Activated naive CD8-positive, alpha-beta T cell (primary cell): ENCODE measurements around the gene RPS24.

Experiments
- H3K27ac Mint-ChIP-seq: one replicate; pipeline ENCODE4 v1.8.0; 2021; ENCODE audit warnings: mixed read lengths
- H3K27me3 Mint-ChIP-seq: one replicate; pipeline ENCODE4 v1.8.0; 2021; ENCODE audit warnings: mixed read lengths
- H3K36me3 Mint-ChIP-seq: one replicate; pipeline ENCODE4 v1.8.0; 2021; ENCODE audit warnings: mixed read lengths
- H3K4me1 Mint-ChIP-seq: one replicate; pipeline ENCODE4 v1.8.0; 2021; ENCODE audit warnings: low read depth, mixed read lengths
- H3K4me3 Mint-ChIP-seq: one replicate; pipeline ENCODE4 v1.8.0; 2021; ENCODE audit warnings: mild to moderate bottlenecking, mixed read lengths
- H3K9me3 Mint-ChIP-seq: one replicate; pipeline ENCODE4 v1.8.0; 2021; ENCODE audit warnings: low read depth, mixed read lengths

The RPS24 gene

DNA sequence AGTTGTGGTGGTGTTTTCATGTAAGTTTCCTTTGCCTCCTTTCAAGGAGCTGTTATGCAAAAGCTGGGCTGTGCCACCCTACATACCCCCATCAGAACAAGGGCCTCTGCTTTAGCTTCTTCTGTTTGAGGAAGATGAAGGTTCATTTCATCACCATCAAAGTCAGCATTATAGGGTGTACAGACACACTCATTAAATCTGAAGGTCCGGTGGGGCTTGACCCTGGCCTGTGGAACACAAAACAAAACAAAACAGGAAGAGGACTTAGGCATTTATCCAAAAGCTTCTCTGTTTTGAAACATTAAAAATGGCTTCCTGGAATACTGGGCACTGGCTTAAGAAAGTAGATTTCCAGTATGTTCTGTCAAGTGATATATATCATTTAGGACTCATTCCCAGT is 20.1 kb upstream of the RPS24 start:
- H3K36me3 Mint-ChIP-seq, result peaks cover 15% of the 10 kb centered on the region
- H3K27me3 Mint-ChIP-seq, result no peaks in the 10 kb centered on the region
- H3K4me1 Mint-ChIP-seq, result no peaks in the 10 kb centered on the region
- H3K9me3 Mint-ChIP-seq, result no peaks in the 10 kb centered on the region
- no peak overlapping the region for H3K27ac Mint-ChIP-seq
- no peak overlapping the region for H3K4me3 Mint-ChIP-seq

GRCh38 chr10:78015546-78015945 is 18.1 kb upstream of the RPS24 start:
- Mint-ChIP-seq H3K27ac (no peak overlapping the region), H3K27me3 (no peaks in the 10 kb centered on the region), H3K4me1 (no peaks in the 10 kb centered on the region), H3K9me3 (no peaks in the 10 kb centered on the region), H3K36me3 (peaks cover 14% of the 10 kb centered on the region), H3K4me3 (no peak overlapping the region)

GRCh38 chr10:78017856-78018255 is 15.8 kb upstream of the RPS24 start:
- H3K27me3 Mint-ChIP-seq, result no peaks in the 10 kb centered on the region
- H3K27ac Mint-ChIP-seq, result no peak overlapping the region
- H3K9me3 Mint-ChIP-seq, result no peaks in the 10 kb centered on the region
- H3K4me1 Mint-ChIP-seq, result no peaks in the 10 kb centered on the region
- peaks cover 18% of the 10 kb centered on the region for H3K36me3 Mint-ChIP-seq
- H3K4me3 Mint-ChIP-seq, result no peak overlapping the region

- H3K9me3 Mint-ChIP-seq, result no peaks in the 10 kb centered on the region
Observed at GRCh38 chr10:78019264-78019663, 14.4 kb upstream of the RPS24 start.

DNA sequence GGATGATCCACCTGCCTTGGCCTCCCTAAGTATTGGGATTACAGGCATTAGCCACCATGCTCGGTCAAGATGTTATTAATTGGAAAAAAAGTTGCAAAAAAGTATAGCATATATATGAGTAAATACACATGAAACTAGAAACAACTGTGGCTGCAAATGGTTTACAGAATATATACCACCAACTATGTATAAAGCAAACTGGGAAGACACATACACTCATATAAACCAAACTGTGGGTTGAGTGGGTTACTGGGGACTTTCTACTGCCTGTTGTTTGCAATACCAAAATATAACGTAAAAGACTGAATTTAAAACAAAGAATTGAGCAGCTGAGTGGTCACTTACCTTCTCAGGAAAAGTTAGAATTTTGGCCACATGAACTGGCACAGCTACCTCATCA is 12.5 kb upstream of the RPS24 start:
- Mint-ChIP-seq H3K36me3 (peaks cover 20% of the 10 kb centered on the region), H3K27me3 (no peaks in the 10 kb centered on the region), H3K9me3 (no peaks in the 10 kb centered on the region), H3K27ac (no peak overlapping the region), H3K4me1 (no peaks in the 10 kb centered on the region), H3K4me3 (no peak overlapping the region)

More at GRCh38 chr10:78019264-78019663, 14.4 kb upstream of the RPS24 start:
- Mint-ChIP-seq H3K4me3 (no peak overlapping the region), H3K27ac (no peak overlapping the region), H3K36me3 (peaks cover 15% of the 10 kb centered on the region), H3K4me1 (no peaks in the 10 kb centered on the region), H3K27me3 (no peaks in the 10 kb centered on the region)

GRCh38 chr10:78023741-78024140 is 9.9 kb upstream of the RPS24 start:
- Mint-ChIP-seq H3K36me3 (peaks cover 15% of the 10 kb centered on the region), H3K9me3 (no peaks in the 10 kb centered on the region), H3K4me1 (peaks cover 15% of the 10 kb centered on the region), H3K27me3 (no peaks in the 10 kb centered on the region), H3K27ac (no peak overlapping the region), H3K4me3 (no peak overlapping the region)

GRCh38 chr10:78025685-78026364 is 7.8 kb upstream of the RPS24 start:
- no peak overlapping the region for H3K27ac Mint-ChIP-seq
- H3K4me3 Mint-ChIP-seq, result no peak overlapping the region
- no peaks in the 10 kb centered on the region for H3K27me3 Mint-ChIP-seq
- H3K36me3 Mint-ChIP-seq, result peaks cover 17% of the 10 kb centered on the region
- H3K4me1 Mint-ChIP-seq, result peaks cover 26% of the 10 kb centered on the region
- H3K9me3 Mint-ChIP-seq, result no peaks in the 10 kb centered on the region

DNA sequence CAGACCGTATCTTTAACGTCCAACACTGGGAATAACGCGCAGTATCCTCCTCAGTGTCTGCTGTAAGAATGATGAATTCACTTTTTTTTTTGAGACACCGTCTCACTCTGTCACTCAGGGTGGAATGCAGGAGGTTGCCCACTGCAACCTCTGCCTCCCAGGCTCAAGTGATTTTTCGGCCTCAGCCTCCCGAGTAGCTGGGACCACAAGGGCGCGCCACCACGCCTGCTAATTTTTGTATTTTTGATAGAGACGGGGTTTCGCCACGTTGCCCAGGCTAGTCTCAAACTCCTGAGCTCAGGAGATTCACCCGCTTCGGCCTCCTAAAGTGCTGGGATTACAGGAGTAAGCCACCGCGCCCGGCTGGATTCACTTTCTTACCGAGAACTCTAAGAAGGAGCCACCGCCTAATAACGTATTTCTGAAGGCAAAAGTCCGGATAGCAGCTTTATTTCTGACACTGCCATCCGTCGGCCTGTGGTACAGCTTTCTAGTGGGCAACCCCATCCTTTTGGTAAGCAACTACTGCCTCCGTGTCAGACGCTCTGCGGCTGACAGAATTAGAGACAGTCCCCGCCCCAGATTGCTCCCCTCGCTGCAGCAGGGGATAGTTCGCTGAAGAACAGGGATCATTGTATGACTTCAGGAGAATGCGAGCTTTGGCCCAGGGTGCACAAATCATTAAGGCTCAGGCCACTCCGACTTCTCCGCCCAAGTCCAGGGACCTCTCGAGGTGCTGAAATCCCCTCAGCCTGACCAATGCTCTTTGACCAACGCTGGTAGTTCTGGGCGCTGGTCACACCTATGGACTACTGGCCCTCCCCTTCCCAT is 5.0 kb upstream of the RPS24 start:
- Mint-ChIP-seq H3K27me3 (no peaks in the 10 kb centered on the region), H3K27ac (peak overlapping the region; percentile 99), H3K4me1 (peaks cover 32% of the 10 kb centered on the region), H3K9me3 (no peaks in the 10 kb centered on the region), H3K36me3 (peaks cover 12% of the 10 kb centered on the region), H3K4me3 (peak overlapping the region; percentile 99)

DNA sequence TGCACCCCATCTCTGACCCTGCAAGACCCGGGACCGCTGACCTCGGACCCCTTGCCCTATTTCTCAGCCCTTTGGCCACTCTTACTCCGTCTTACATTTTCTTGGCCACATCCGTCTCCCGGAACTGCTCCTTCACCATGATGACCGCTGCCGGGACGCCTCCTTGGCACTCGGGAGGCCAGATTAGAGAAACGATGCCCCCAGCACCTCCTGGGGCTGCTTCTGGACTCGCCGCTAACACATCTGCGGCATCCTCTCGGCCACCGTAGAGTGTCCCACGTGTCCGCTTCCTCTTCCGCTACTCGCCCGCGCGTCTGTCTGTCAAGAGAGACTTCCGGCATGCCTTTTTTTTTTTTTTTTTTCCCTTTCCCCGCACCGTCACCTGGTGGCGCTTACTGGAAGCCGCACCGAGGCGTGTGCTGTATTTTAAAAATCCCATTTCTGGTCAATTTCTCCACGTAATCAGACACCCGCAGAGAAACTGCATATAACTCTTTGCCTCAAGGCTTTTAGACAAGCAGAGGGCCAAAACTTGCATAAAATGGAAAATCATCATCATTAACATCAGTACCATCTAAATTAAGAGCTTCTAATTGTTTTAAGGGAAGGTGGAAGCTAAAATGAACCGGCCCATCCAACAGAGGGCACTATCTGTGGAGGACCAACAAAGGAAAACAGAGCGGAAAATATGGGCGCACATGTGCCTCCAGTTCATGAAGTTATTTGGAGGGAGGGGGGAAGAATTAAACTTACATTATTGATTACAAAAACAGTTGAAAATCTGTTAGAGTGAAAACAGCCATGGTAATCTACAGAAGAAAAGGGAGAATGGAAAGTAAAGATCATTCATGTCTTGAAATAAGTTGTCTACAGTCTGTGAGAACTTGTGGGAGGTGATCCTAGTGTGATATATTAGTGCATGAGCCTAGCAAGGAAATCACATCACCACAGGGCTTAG is 4.1 kb upstream of the RPS24 start, which contains the start of gene POLR3A:
Gene POLR3A (minus strand): TSS at position 247 of the 958 bp plus-strand sequence. CDS start 108 bp downstream, at position 139.
- no peaks in the 10 kb centered on the region for H3K9me3 Mint-ChIP-seq
- H3K4me1 Mint-ChIP-seq, result peaks cover 33% of the 10 kb centered on the region
- H3K36me3 Mint-ChIP-seq, result peaks cover 13% of the 10 kb centered on the region
- H3K27me3 Mint-ChIP-seq, result no peaks in the 10 kb centered on the region
- H3K27ac Mint-ChIP-seq, result peak within 1 kb of the TSS; percentile 99
- H3K4me3 Mint-ChIP-seq, result peak within 1 kb of the TSS; percentile 99

- peak overlapping the region; percentile 96 for H3K4me3 Mint-ChIP-seq
- peaks cover 52% of the 10 kb centered on the region for H3K4me1 Mint-ChIP-seq
- H3K27ac Mint-ChIP-seq, result peak overlapping the region; percentile 98
- H3K27me3 Mint-ChIP-seq, result no peaks in the 10 kb centered on the region
- peaks cover 35% of the 10 kb centered on the region for H3K36me3 Mint-ChIP-seq
- H3K9me3 Mint-ChIP-seq, result no peaks in the 10 kb centered on the region
Observed at GRCh38 chr10:78033387-78033636, 351 bp upstream of the RPS24 start.

- Mint-ChIP-seq H3K4me1 (peaks cover 56% of the 10 kb centered on the region), H3K36me3 (peaks cover 43% of the 10 kb centered on the region), H3K4me3 (peak overlapping the region; percentile 96), H3K9me3 (no peaks in the 10 kb centered on the region), H3K27ac (peak overlapping the region; percentile 98), H3K27me3 (no peaks in the 10 kb centered on the region)
Observed at GRCh38 chr10:78035025-78035424, 1.4 kb downstream of the RPS24 start.

DNA sequence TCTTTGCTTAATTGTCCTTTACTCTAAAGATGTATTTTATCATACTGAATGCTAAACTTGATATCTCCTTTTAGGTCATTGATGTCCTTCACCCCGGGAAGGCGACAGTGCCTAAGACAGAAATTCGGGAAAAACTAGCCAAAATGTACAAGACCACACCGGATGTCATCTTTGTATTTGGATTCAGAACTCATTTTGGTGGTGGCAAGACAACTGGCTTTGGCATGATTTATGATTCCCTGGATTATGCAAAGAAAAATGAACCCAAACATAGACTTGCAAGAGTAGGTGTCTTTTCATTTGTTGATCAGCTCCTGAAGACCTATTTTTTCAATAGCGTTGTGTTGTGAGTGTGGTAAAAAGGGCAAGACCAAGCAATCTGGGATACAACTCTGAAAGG is 1.8 kb downstream of the RPS24 start:
- no peaks in the 10 kb centered on the region for H3K9me3 Mint-ChIP-seq
- H3K36me3 Mint-ChIP-seq, result peaks cover 43% of the 10 kb centered on the region
- H3K27ac Mint-ChIP-seq, result peak overlapping the region; percentile 98
- peaks cover 58% of the 10 kb centered on the region for H3K4me1 Mint-ChIP-seq
- H3K27me3 Mint-ChIP-seq, result no peaks in the 10 kb centered on the region
- peak overlapping the region; percentile 96 for H3K4me3 Mint-ChIP-seq

DNA sequence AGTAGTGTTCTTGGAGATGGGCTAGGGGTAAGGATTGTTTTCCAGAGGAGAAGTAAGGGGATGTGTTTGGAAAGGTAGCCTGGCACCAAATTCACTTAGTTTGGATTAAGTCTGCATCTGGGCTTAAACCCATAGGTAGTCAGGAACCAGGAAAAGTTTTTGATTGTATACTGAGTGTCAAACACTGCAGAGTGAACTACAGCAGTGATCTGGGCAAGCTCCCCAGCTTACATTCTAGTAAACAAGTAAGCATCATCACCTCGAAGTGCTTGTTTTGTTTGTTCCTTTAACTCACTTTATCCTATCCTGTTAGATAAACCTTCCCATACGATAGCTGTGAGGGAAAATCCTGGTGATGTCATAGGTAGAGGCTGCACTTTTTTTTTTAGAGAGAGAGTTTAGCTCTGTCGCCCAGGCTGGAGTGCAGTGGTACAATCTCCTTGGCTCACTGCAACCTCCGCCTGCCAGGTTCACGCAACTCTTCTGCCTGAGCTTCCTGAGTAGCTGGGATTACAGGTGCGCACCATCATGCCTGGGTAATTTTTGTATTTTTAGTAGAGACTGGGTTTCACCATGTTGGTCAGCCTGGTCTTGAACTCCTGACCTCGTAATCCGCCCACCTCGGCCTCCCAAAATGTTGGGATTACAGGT is 2.4 kb downstream of the RPS24 start:
- peak overlapping the region; percentile 96 for H3K4me3 Mint-ChIP-seq
- H3K36me3 Mint-ChIP-seq, result peaks cover 47% of the 10 kb centered on the region
- H3K9me3 Mint-ChIP-seq, result no peaks in the 10 kb centered on the region
- H3K27ac Mint-ChIP-seq, result peak overlapping the region; percentile 98
- H3K27me3 Mint-ChIP-seq, result no peaks in the 10 kb centered on the region
- H3K4me1 Mint-ChIP-seq, result peaks cover 64% of the 10 kb centered on the region

DNA sequence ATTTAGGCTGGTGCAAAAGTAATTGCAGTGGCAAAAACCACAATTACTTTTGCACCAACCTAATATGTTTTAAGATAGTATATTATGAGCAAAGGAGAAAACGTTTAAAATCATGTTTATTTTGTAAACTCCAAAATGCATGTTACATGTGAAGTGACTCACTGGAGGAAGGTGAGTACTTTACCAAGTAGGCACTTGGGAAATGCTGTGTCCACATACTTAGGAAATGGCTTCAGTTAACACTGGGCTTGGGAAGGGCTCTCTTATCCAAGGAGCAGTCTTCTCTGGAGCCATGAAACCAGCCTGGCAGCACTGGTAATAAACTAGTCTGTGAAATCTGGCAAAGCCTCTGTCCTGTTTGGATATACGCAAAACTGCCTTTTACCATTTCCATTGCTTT is 4.4 kb downstream of the RPS24 start:
- Mint-ChIP-seq H3K36me3 (peaks cover 53% of the 10 kb centered on the region), H3K4me3 (peak overlapping the region; percentile 96), H3K4me1 (peaks cover 76% of the 10 kb centered on the region), H3K27me3 (no peaks in the 10 kb centered on the region), H3K9me3 (no peaks in the 10 kb centered on the region), H3K27ac (peak overlapping the region; percentile 73)
